PC-9 (cell line): ENCODE results near the gene SRGAP3. TPM values are rescaled to one million over a fixed set of nuclear protein-coding genes. Genes with fewer than 3 reads are reported as not detected.

ENCODE experiments used
- BruUV-seq: library from RNA; stranded (reverse); fragments of 400-500 nt; replicated peaks from 2 replicates; lab custom pipeline; 2021; lab: Mats Ljungman, UMichigan
- CTCF ChIA-PET: fragments of 300-600 bp; sonication (Branson Sonifier 250); formaldehyde crosslinking; loops from one replicate; lab custom pipeline; 2022; ENCODE audit warnings: antibody characterized with exemption; lab: Charles Lee
- POLR2A ChIA-PET: fragments of 300-600 bp; sonication (Branson Sonifier 250); formaldehyde crosslinking; loops from one replicate; lab custom pipeline; 2022; ENCODE audit warnings: antibody characterized with exemption; ENCODE audit not compliant: unreplicated experiment; lab: Charles Lee
- DNase-seq, 2 experiments: peaks; one replicate each; pipeline versions ENCODE4 v3.0.0 to v3.0.0-alpha.2; 2015 to 2022; ENCODE audit warnings: mixed read lengths in 1 of 2
- H2AFZ ChIP-seq: fragments of 200-600 bp; sonication (generic); 2 replicates; pipeline ENCODE4 v1.8.1; 2017; ENCODE audit warnings: antibody characterized with exemption
- H3F3A ChIP-seq: fragments of 200-600 bp; sonication (generic); 2 replicates; pipeline ENCODE4 v1.8.1; 2017; ENCODE audit warnings: antibody characterized with exemption, mild to moderate bottlenecking, low read depth; ENCODE audit not compliant: insufficient read depth
- H3K27ac ChIP-seq: fragments of 200-600 bp; sonication (generic); 2 replicates; pipeline ENCODE4 v1.6.1; 2016; ENCODE audit warnings: mixed run types
- H3K27me3 ChIP-seq: fragments of 200-600 bp; sonication (generic); 2 replicates; pipeline ENCODE4 v1.6.1; 2016; ENCODE audit warnings: low read depth, mixed run types; ENCODE audit not compliant: insufficient read depth
- H3K36me3 ChIP-seq: fragments of 200-600 bp; sonication (generic); 2 replicates; pipeline ENCODE4 v1.6.1; 2016; ENCODE audit warnings: low read depth, mixed run types
- H3K4me1 ChIP-seq: fragments of 200-600 bp; sonication (generic); replicated peaks from 2 replicates; pipeline ENCODE4 v1.6.1; 2016; ENCODE audit warnings: mixed run types; ENCODE audit not compliant: insufficient read depth
- H3K4me2 ChIP-seq: fragments of 200-600 bp; sonication (generic); 2 replicates; pipeline ENCODE4 v1.6.1; 2017; ENCODE audit warnings: mixed run types
- H3K4me3 ChIP-seq: fragments of 200-600 bp; sonication (generic); 2 replicates; pipeline ENCODE4 v1.6.1; 2016; ENCODE audit warnings: mixed run types
- H3K79me2 ChIP-seq: fragments of 200-600 bp; sonication (generic); 2 replicates; pipeline ENCODE4 v1.6.1; 2017; ENCODE audit warnings: low read depth, mixed run types
- H3K9me2 ChIP-seq: fragments of 200-600 bp; sonication (generic); 2 replicates; pipeline ENCODE4 v1.8.1; 2017; ENCODE audit warnings: mild to moderate bottlenecking; ENCODE audit not compliant: insufficient read depth
- H3K9me3 ChIP-seq: fragments of 200-600 bp; sonication (generic); 2 replicates; pipeline ENCODE4 v1.8.1; 2016; ENCODE audit warnings: low read depth; ENCODE audit not compliant: insufficient read depth
- H4K20me1 ChIP-seq: fragments of 200-600 bp; sonication (generic); 2 replicates; pipeline ENCODE4 v1.8.1; 2017; ENCODE audit not compliant: insufficient read depth
- CTCF ChIP-seq: fragments of 200-600 bp; sonication (generic); conservative IDR thresholded peaks from 2 replicates; pipeline ENCODE4 v1.6.1; 2017; ENCODE audit warnings: mixed run types, antibody characterized with exemption, mild to moderate bottlenecking, moderate library complexity
- EZH2 ChIP-seq: fragments of 200-600 bp; sonication (generic); IDR thresholded peaks from 2 replicates; pipeline ENCODE4 v1.8.0; 2017; ENCODE audit warnings: antibody characterized with exemption, low read depth
- intact Hi-C: fragments of 100-400 bp; cut with micrococcal nuclease; formaldehyde crosslinking; loops from one replicate; pipeline ENCODE4 v1.10.0; 2022; ENCODE audit not compliant: unreplicated experiment
- total RNA-seq: library from RNA; stranded (reverse); gene quantifications from 2 replicates; pipeline ENCODE4 v1.2.3, GENCODE V29; 2021

The SRGAP3 gene
- total RNA-seq, 1 experiment from 2014 or later = 17.5 TPM

- intact Hi-C loops = no loop called here
- H3K9me3 ChIP-seq = no peaks in the 10 kb centered on the region
Observed at GRCh38 chr3:9139366-9139765, 110.1 kb downstream of the SRGAP3 start.

GRCh38 chr3:9137676-9138075, 111.8 kb downstream of the SRGAP3 start:
- CTCF ChIA-PET = no interaction called here
- no TSS peak for BruUV-seq
- H3F3A ChIP-seq = no peaks in the 10 kb centered on the region
- DNase-seq = no peak
- no peak overlapping the region for H3K4me3 ChIP-seq
- TF ChIP-seq CTCF (no peak), EZH2 (no peak)
- intact Hi-C loops = no loop called here
- no peaks in the 10 kb centered on the region for H3K9me2 ChIP-seq
- H3K4me2 ChIP-seq = no peak overlapping the region
- POLR2A ChIA-PET = interaction anchor here (0.6 kb wide), 1 partner anchor 87 kb away, joined by 3 read pairs; no protein-coding TSS in a partner anchor
- H3K79me2 ChIP-seq = no peaks in the 10 kb centered on the region
- no peaks in the 10 kb centered on the region for H3K9me3 ChIP-seq
- no peak overlapping the region for H2AFZ ChIP-seq
- no peaks in the 10 kb centered on the region for H3K36me3 ChIP-seq
- H4K20me1 ChIP-seq = no peaks in the 10 kb centered on the region
- H3K27me3 ChIP-seq = no peaks in the 10 kb centered on the region
- peaks cover 5% of the 10 kb centered on the region for H3K4me1 ChIP-seq
- H3K27ac ChIP-seq = no peak overlapping the region

More at GRCh38 chr3:9139366-9139765, 110.1 kb downstream of the SRGAP3 start:
- no peaks in the 10 kb centered on the region for H3K27me3 ChIP-seq
- POLR2A ChIA-PET = no interaction called here
- H2AFZ ChIP-seq = no peak overlapping the region
- TF ChIP-seq CTCF (no peak), EZH2 (no peak)
- H4K20me1 ChIP-seq = no peaks in the 10 kb centered on the region
- H3F3A ChIP-seq = no peaks in the 10 kb centered on the region
- CTCF ChIA-PET = no interaction called here
- no peak for DNase-seq
- H3K79me2 ChIP-seq = no peaks in the 10 kb centered on the region
- no peaks in the 10 kb centered on the region for H3K9me2 ChIP-seq
- BruUV-seq = no TSS peak
- no peak overlapping the region for H3K27ac ChIP-seq
- H3K4me1 ChIP-seq = peaks cover 5% of the 10 kb centered on the region
- H3K4me3 ChIP-seq = no peak overlapping the region
- no peak overlapping the region for H3K4me2 ChIP-seq
- H3K36me3 ChIP-seq = no peaks in the 10 kb centered on the region

GRCh38 chr3:9136746-9137465, 112.5 kb downstream of the SRGAP3 start:
- TF ChIP-seq CTCF (no peak), EZH2 (no peak)
- BruUV-seq = no TSS peak
- H3K36me3 ChIP-seq = no peaks in the 10 kb centered on the region
- no peak overlapping the region for H3K4me3 ChIP-seq
- intact Hi-C loops = no loop called here
- no peak overlapping the region for H3K27ac ChIP-seq
- no peak overlapping the region for H3K4me2 ChIP-seq
- no peaks in the 10 kb centered on the region for H3K9me3 ChIP-seq
- no peaks in the 10 kb centered on the region for H3K27me3 ChIP-seq
- H3K79me2 ChIP-seq = no peaks in the 10 kb centered on the region
- ChIA-PET POLR2A (no interaction called here), CTCF (no interaction called here)
- no peaks in the 10 kb centered on the region for H3K9me2 ChIP-seq
- no peaks in the 10 kb centered on the region for H4K20me1 ChIP-seq
- no peak overlapping the region for H2AFZ ChIP-seq
- no peak for DNase-seq
- peaks cover 1% of the 10 kb centered on the region; the same call in 1 of the 2 replicates for H3K4me1 ChIP-seq
- H3F3A ChIP-seq = no peaks in the 10 kb centered on the region
